T-helper 2 cell (primary cell): ENCODE results near the gene DENND2C.
A peak's percentile ranks its signal among the peaks of the same experiment; 100 is the strongest.
"Not testable (repeated sequence)": the region's sequence is repeated elsewhere in the genome, so short reads cannot be mapped to it uniquely, and the experiment has no call there.

ENCODE experiments used
- DNase-seq, 5 experiments: peaks; one replicate each; pipeline versions ENCODE4 v3.0.0 to v3.0.0-alpha.2; 2012 to 2022

Gene DENND2C

DNA sequence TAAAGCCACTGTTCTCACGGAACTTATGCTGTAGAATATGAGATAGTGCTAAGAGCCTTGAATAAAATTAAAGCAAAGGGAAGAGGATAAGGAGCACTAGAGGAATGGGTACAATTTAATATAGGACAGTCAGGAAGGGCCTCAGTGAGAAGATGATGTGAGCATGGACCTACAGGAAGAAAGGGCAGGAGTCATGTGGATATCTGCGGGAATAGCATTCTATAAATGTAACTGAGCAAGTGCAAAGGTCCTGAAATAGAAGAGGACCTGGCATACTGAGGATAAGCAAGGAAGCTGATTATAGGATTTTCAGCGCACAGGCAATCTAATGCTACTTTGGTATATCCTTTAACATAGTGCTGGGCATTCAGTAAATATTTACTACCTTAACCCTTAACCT is 75.8 kb downstream of the DENND2C start:
- DNase-seq, result no peak

GRCh38 chr1:114589122-114589521 is 80.7 kb downstream of the DENND2C start:
- no peak for DNase-seq

- no peak for DNase-seq
These were observed 81.6 kb downstream of the DENND2C start for GRCh38 chr1:114588196-114588689.

- DNase-seq, result no peak
These were observed 82.5 kb downstream of the DENND2C start for GRCh38 chr1:114587203-114587991.

DNA sequence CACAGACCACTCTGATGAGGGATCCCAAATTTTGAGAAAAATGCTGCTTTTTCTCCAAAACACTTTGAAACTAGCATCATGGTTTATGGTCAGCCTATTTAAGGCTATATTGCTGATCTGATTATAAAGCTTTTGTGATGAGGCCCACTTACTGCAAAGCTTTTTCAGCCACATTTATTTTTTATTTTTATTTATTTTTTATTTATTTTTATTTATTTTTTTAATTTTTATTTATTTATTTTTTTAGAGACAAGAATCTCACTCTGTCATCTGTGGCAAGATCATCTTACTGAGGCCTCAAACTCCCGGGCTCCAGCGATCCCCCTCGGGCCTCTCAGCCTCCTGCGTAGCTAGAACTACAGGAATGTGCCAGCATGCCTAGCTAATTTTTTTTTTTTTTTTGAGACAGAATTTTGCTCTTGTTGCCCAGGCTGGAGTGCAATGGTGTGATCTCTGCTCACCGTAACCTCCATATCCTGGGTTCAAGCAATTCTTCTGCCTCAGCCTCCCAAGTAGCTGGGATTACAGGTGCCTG is 83.3 kb downstream of the DENND2C start:
- no peak for DNase-seq

DNA sequence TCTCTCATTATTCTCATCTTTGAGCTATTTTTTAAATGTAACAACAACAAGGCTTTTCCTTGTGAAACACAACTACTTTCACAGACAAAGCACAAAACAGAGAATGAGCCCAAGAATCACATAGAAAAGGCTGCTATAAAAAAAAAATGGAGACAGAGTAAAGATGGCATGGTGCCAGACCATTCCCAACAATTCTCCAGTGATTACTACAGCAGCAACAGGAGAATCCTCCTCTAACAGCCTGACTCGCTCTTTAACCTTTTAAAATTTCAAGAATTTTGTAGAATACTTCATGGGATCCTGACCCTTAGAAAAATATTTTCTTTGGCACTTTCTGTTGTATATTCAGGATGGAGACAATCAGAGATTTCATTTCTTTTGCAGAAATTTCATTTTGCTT is 84.6 kb downstream of the DENND2C start:
- no peak for DNase-seq

DNA sequence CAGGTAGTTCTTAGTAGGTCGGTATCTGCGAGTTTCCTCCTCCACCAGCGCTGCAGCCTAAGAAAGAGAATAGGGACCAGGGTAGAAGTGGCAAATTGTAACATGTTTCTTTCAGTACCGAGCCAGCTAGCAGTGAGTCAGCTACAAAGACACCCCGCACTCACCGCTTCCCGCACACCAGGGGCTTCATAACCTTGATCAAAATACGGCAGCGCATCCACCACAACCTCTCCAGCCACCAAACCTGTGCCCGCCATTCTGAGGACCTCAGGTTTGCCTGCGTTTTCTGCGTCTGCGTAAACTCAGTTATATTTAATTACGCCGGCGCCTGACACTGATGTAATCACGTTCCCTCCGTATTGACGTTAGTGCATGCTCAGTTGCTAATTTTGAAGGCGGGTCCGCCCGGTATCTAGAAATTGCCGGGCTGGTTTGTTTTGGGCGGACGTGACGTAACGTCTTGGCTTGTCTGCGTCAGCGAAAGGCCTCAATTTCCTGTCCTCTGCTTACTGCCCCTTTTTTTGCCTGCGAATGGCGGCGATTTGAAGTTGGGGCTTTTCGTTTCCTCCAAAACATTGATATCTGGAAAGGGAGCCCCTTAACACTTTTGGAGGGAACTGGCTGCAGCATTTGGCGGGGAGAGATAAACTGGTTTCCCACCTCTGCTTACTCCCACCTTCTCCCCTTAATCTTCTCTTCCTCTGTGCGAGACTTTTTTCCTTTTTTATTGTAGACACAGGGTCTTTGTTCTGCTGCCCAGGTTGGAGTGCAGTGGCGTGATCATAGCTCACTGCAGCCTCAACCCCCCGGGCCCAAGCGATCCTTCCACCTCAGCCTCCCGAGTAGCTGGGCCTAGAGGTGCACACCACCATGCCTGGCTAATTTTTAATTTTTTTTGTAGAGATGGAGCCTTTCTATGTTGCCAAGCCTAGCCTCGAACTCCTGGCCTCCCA is 88.2 kb downstream of the DENND2C start, which contains the start of gene BCAS2:
TSS of gene BCAS2 (minus strand) at position 281 of the 953 bp plus-strand sequence. CDS start at position 257, 24 bp downstream.
- DNase-seq, result peak; percentile 67 to 99 (median 93)

- no peak for DNase-seq
These were observed 95.5 kb downstream of the DENND2C start for GRCh38 chr1:114574365-114574764.

DNA sequence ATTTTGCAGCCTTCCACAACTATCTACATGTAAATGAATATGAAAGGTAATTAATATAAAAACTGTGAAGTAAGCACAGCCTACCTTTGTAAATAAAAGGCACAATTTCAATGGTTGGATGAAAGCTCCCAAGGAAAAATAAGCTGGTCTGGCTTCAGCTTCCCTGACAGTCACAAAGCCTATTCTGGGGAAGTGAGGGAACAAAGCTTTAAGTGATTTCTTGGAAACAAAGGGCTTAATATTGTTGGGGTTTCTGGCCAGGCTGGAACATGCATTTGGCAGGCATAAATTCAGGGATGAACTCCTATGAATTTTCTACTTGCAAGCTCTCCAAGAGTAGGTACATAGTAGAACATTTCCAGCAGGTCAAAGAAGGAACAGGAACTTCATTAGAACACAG is 105.7 kb downstream of the DENND2C start:
- DNase-seq, result no peak

- DNase-seq, result not testable (repeated sequence)
These were observed 106.8 kb downstream of the DENND2C start for GRCh38 chr1:114562978-114563510.

DNA sequence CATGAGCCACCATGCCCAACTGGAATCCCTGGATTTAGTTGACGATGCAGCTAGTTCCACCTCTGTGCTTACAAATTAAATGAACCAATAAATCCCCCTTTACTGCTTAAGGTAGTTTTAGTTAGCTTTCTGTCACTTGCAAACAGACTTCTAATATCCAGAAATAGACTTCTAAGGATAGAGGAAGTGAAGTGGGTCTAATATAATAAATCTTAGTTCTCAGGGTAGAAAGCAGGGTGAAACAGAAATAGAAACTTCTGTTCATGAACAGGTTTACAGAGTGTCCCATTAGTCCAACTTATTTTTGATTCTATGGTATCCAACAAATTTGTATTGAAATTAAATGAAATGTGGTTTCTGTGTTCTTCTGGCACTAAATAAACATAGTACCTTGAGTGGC is 108.5 kb downstream of the DENND2C start:
- no peak for DNase-seq

GRCh38 chr1:114559356-114559755 is 110.5 kb downstream of the DENND2C start:
- DNase-seq, result no peak

GRCh38 chr1:114558544-114558943 is 111.3 kb downstream of the DENND2C start:
- peak in 1 of 5 experiments; percentile 34 for DNase-seq

GRCh38 chr1:114554577-114554976 is 115.3 kb downstream of the DENND2C start:
- DNase-seq, result no peak

GRCh38 chr1:114552106-114552639 is 117.7 kb downstream of the DENND2C start:
- DNase-seq, result no peak

- no peak for DNase-seq
These were observed 118.4 kb downstream of the DENND2C start for GRCh38 chr1:114551400-114551799.

- DNase-seq, result no peak
These were observed 119.5 kb downstream of the DENND2C start for GRCh38 chr1:114550336-114550735.

- DNase-seq, result no peak
These were observed 120.7 kb downstream of the DENND2C start for GRCh38 chr1:114549137-114549536.

DNA sequence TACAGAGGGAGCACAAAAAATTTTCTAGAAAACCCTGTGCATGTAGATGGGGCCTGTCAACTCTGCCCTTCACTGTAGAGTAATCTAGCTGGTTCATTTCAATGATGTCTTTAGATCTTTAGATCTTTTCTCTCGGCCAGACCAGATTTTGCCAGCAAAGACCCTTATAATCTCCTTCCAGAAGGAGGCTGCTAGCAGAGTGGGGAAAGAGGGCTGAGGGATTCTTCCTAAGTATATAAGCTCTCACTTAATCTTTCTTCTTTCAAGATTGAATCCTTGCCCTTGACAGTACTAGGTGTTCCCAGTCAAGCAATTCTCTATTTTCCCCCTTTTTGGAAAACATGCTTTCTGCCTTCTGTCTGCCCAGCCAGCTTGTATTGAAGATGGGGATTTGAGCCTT is 122.8 kb downstream of the DENND2C start:
- no peak for DNase-seq

DNA sequence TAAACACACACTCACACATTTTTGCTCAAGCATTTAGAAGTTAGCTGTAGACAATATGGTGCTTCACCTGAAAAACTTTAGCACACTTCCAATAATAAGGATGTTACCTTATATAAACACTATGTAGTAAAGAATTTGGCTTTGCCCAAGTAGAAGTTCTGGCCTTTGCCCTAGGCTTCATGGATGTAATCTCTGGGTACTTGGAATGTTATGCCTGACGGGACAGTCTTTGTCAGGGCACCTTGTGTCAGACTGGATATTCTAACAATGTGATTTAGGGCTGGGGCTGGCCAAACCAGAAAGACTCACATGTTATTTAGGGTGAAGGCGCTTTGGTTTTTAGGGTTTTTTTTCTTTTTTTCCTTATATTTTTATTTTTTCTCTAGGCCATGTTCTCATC is 124.1 kb downstream of the DENND2C start:
- no peak for DNase-seq

DNA sequence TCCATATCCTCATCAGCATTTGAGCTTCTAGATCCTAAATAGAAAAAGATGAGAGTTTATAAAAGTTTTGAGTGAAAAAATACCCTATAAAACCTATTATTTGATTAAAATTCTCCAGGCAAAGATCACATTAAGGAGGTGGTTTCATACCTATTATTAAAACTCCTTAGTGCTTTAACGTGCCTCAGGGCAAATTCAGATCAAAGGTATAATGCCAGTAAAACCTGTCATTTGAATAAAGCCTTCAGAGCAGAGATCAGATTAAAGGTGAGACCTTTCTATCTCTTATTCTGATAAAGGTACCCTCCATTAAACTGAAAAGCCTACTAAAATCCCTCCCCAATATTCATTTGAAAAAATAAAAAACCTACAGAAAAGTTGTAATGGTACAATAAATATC is 124.5 kb downstream of the DENND2C start:
- DNase-seq, result no peak

GRCh38 chr1:114540821-114541220 is 129.0 kb downstream of the DENND2C start:
- no peak for DNase-seq

GRCh38 chr1:114540272-114540671 is 129.6 kb downstream of the DENND2C start:
- DNase-seq, result no peak
